Endothelial cell of umbilical vein (primary cell): Measurements from ENCODE around the gene UNCX. TPM values are rescaled to one million over a fixed set of nuclear protein-coding genes. Genes with fewer than 3 reads are reported as not detected.

Experiments
- BruUV-seq: library from RNA; stranded (reverse); fragments of 400-500 nt; replicated peaks from 2 replicates; lab custom pipeline; 2021; lab: Mats Ljungman, UMichigan
- CTCF ChIA-PET: fragments of 300-600, 350-600 bp; sonication (Branson Sonifier 250); formaldehyde crosslinking; loops from one replicate; lab custom pipeline; 2021; ENCODE audit warnings: antibody characterized with exemption, inconsistent platforms; lab: Charles Lee
- POLR2A ChIA-PET: fragments of 300-600, 350-600 bp; sonication (Branson Sonifier 250); formaldehyde crosslinking; loops from one replicate; lab custom pipeline; 2021; ENCODE audit warnings: antibody characterized with exemption, inconsistent platforms; lab: Charles Lee
- DNase-seq: peaks from one replicate; pipeline ENCODE4 v3.0.0-alpha.2; 2011; ENCODE audit warnings: low read depth, low spot score
- FAIRE-seq: peaks from 2 replicates; lab custom pipeline; 2011; peaks lifted over from hg19 to GRCh38; lab: Jason Lieb, UNC
- H2AFZ ChIP-seq: 2 replicates; pipeline ENCODE4 v1.6.0; 2012; ENCODE audit warnings: low read depth, low read length, control low read depth, inconsistent platforms
- H3K27ac ChIP-seq: 2 replicates; pipeline ENCODE4 v1.5.1; 2011; ENCODE audit warnings: low read depth, mild to moderate bottlenecking, control low read depth, low read length, moderate library complexity; ENCODE audit not compliant: insufficient read depth
- H3K27me3 ChIP-seq, 2 experiments: 2 replicates each; pipeline versions ENCODE4 v1.6.0 to v1.6.1; 2011; ENCODE audit warnings: low read length in 2 of 2, mixed read lengths in 1 of 2; ENCODE audit not compliant: control insufficient read depth in 2 of 2, insufficient read depth in 2 of 2
- H3K36me3 ChIP-seq, 2 experiments: 2 replicates in 1 of 2; 3 replicates in 1 of 2; pipeline ENCODE4 v1.5.1; 2011; ENCODE audit warnings: low read length in 2 of 2, mild to moderate bottlenecking in 1 of 2, moderate library complexity in 1 of 2; ENCODE audit not compliant: control insufficient read depth in 2 of 2, insufficient read depth in 2 of 2; ENCODE audit errors: extremely low read depth in 1 of 2
- H3K4me1 ChIP-seq: 3 replicates; pipeline ENCODE4 v1.5.1; 2011; ENCODE audit warnings: mild to moderate bottlenecking, low read length; ENCODE audit not compliant: control insufficient read depth, insufficient read depth; ENCODE audit errors: extremely low read depth
- H3K4me2 ChIP-seq: 2 replicates; pipeline ENCODE4 v1.6.1; 2011; ENCODE audit warnings: low read length, control low read depth, mixed read lengths; ENCODE audit not compliant: insufficient read depth
- H3K4me3 ChIP-seq, 3 experiments: fragments of 200-600 bp in 1 of 3; sonication (generic), shearing (Covaris generic) in 1 of 3; replicated peaks in 1 of 3; 2 replicates each; pipeline ENCODE4 v1.5.1; 2011 to 2016; ENCODE audit warnings: control low read depth in 3 of 3, low read length in 3 of 3, mild to moderate bottlenecking in 2 of 3, inconsistent platforms in 1 of 3, low read depth in 1 of 3, moderate library complexity in 1 of 3; ENCODE audit not compliant: insufficient read depth in 1 of 3
- H3K79me2 ChIP-seq: 2 replicates; pipeline ENCODE4 v1.6.0; 2012; ENCODE audit warnings: low read length, inconsistent platforms; ENCODE audit not compliant: control insufficient read depth, insufficient read depth
- H3K9ac ChIP-seq: replicated peaks from 2 replicates; pipeline ENCODE3; 2011; ENCODE audit warnings: low read length, control low read depth; ENCODE audit not compliant: insufficient read depth; ENCODE audit errors: extremely low read depth
- H3K9me1 ChIP-seq: replicated peaks from 3 replicates; pipeline ENCODE4 v1.6.0; 2011; ENCODE audit warnings: mild to moderate bottlenecking, low read length; ENCODE audit not compliant: control insufficient read depth, insufficient read depth; ENCODE audit errors: extremely low read depth
- H3K9me3 ChIP-seq: replicated peaks from 2 replicates; pipeline ENCODE4 v1.5.1; 2012; ENCODE audit warnings: low read length, inconsistent platforms; ENCODE audit not compliant: control insufficient read depth, insufficient read depth
- H4K20me1 ChIP-seq: replicated peaks from 2 replicates; pipeline ENCODE3; 2011; ENCODE audit warnings: mild to moderate bottlenecking, low read length; ENCODE audit not compliant: control insufficient read depth, insufficient read depth; ENCODE audit errors: extremely low read depth
- EZH2 ChIP-seq: IDR thresholded peaks from 2 replicates; pipeline ENCODE4 v1.6.1; 2012; ENCODE audit warnings: borderline replicate concordance, low read depth, mild to moderate bottlenecking, moderate library complexity, low read length, inconsistent platforms; ENCODE audit not compliant: severe bottlenecking
- FOS ChIP-seq: IDR thresholded peaks from 2 replicates; pipeline ENCODE4 v1.6.1; 2011; ENCODE audit warnings: mild to moderate bottlenecking, low read length, moderate library complexity, borderline replicate concordance; ENCODE audit not compliant: insufficient read depth
- GATA2 ChIP-seq: IDR thresholded peaks from 2 replicates; pipeline ENCODE4 v1.7.0; 2011; ENCODE audit warnings: low read depth, mild to moderate bottlenecking, moderate library complexity, mixed read lengths, low read length; ENCODE audit not compliant: insufficient read length, insufficient read depth
- JUN ChIP-seq: IDR thresholded peaks from 2 replicates; pipeline ENCODE4 v1.6.1; 2011; ENCODE audit warnings: borderline replicate concordance, low read depth; ENCODE audit not compliant: insufficient read length, insufficient read depth
- MYC ChIP-seq: IDR thresholded peaks from one replicate; pipeline ENCODE4 v1.6.1; 2011; ENCODE audit warnings: mild to moderate bottlenecking, low read depth, low read length
- POLR2A ChIP-seq: IDR thresholded peaks from 2 replicates; pipeline ENCODE4 v1.6.1; 2012; ENCODE audit warnings: low read depth, mild to moderate bottlenecking, control low read depth, low read length
- POLR2AphosphoS5 ChIP-seq: IDR thresholded peaks from 2 replicates; pipeline ENCODE4 v1.6.1; 2012; ENCODE audit warnings: low read depth, mild to moderate bottlenecking, control low read depth, low read length, moderate library complexity; ENCODE audit not compliant: insufficient read depth
- dilution Hi-C: fragments of 300-500 bp; cut with MboI; formaldehyde crosslinking; loops from one replicate; pipeline ENCODE4 v1.15.0; 2019; ENCODE audit warnings: low sequenced_read_pairs; ENCODE audit not compliant: extremely low pct_ligation_motif_present
- intact Hi-C: fragments of 100-400 bp; cut with micrococcal nuclease; formaldehyde crosslinking; loops from one replicate; pipeline ENCODE4 v1.10.0; 2022
- polyA plus RNA-seq, 4 experiments: library from polyadenylated mRNA; depleted of rRNA in 3 of 4; stranded (reverse) in 3 of 4; unstranded in 1 of 4; fragments of >200 nt; gene quantifications; 2 replicates each; pipeline versions ENCODE4 v1.2.1 to v1.2.3, GENCODE V29; 2011 to 2012; ENCODE audit warnings: missing spikeins in 1 of 4
- total RNA-seq: library from RNA; stranded (reverse); gene quantifications from 2 replicates; pipeline ENCODE4 v1.2.3, GENCODE V29; 2021
- TF ChIP-seq, protein P1 (sequence below): IDR thresholded peaks from 2 replicates; pipeline ENCODE4 v1.6.1; 2011; ENCODE audit not compliant: insufficient read depth, insufficient read length
- TF ChIP-seq, protein P2 (sequence below), 2 donors: IDR thresholded peaks; 1 replicate in 1 of 2; 2 replicates in 1 of 2; pipeline ENCODE4 v1.5.1; 2011; ENCODE audit warnings: low read length in 2 of 2, mild to moderate bottlenecking in 2 of 2, moderate library complexity in 2 of 2, control low read depth in 1 of 2, inconsistent platforms in 1 of 2, low read depth in 1 of 2; ENCODE audit not compliant: insufficient read depth in 1 of 2; ENCODE audit errors: extremely low read depth in 1 of 2

UNCX gene
- total and polyA plus RNA-seq, 2 donors (not counting 3 experiments of a cell fraction or from before 2014, with no cell fraction given): not detected

DNA sequence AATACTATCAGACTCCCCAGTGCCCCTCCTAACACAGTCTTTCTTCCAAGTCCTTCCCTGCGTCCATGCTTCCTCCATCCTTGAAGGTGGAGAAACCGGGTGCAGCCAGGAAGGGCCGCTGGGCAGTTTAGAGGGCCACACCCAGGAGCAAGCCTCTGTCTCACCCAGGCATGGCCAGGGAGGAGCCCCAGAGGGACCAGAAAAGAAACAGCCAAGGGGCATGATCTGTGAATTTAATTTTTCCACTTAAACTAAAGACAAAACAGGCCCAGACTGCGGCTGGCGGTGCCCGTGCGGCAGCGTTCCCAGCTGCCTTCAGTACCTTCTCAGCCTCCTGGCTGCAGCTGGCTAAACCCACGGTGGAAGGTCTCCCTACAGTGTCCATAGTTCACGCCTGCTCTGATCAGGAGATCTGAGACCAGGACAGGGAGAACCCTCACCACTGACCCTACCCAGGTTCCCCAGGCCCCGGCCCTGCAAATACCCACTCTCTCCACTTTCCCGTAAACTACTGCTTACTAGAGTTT, 12.9 kb downstream of the UNCX start:
- no TSS peak for BruUV-seq
- Histone ChIP-seq H3K27ac (no peak overlapping the region), H3K9me1 (no peaks in the 10 kb centered on the region), H3K4me3 (no peak overlapping the region), H3K36me3 (no peaks in the 10 kb centered on the region), H3K9ac (no peak overlapping the region), H3K4me2 (no peak overlapping the region), H3K79me2 (no peaks in the 10 kb centered on the region), H4K20me1 (peaks cover 3% of the 10 kb centered on the region), H2AFZ (no peak overlapping the region), H3K27me3 (peaks cover 75 to 92% of the 10 kb centered on the region in 2 experiments), H3K4me1 (no peaks in the 10 kb centered on the region), H3K9me3 (no peaks in the 10 kb centered on the region)
- dilution Hi-C loops (no loop called here), intact Hi-C loops (no loop called here)
- ChIA-PET CTCF (interaction anchor here (1.3 kb wide), 2 partner anchors 9 to 158 kb away, joined by 3 read pairs; no protein-coding TSS in a partner anchor), POLR2A (no interaction called here)
- FAIRE-seq: no peak
- no peak for DNase-seq
- TF ChIP-seq, protein P1, sequence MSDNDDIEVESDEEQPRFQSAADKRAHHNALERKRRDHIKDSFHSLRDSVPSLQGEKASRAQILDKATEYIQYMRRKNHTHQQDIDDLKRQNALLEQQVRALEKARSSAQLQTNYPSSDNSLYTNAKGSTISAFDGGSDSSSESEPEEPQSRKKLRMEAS: no peak
- TF ChIP-seq POLR2A: no peak
- no peak for TF ChIP-seq GATA2
- no peak for TF ChIP-seq MYC
- no peak for TF ChIP-seq POLR2AphosphoS5
- TF ChIP-seq, protein P2, sequence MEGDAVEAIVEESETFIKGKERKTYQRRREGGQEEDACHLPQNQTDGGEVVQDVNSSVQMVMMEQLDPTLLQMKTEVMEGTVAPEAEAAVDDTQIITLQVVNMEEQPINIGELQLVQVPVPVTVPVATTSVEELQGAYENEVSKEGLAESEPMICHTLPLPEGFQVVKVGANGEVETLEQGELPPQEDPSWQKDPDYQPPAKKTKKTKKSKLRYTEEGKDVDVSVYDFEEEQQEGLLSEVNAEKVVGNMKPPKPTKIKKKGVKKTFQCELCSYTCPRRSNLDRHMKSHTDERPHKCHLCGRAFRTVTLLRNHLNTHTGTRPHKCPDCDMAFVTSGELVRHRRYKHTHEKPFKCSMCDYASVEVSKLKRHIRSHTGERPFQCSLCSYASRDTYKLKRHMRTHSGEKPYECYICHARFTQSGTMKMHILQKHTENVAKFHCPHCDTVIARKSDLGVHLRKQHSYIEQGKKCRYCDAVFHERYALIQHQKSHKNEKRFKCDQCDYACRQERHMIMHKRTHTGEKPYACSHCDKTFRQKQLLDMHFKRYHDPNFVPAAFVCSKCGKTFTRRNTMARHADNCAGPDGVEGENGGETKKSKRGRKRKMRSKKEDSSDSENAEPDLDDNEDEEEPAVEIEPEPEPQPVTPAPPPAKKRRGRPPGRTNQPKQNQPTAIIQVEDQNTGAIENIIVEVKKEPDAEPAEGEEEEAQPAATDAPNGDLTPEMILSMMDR (IDR thresholded peaks at IDR 0.05; ENCODE audit: extremely low read depth in 1 of 2, insufficient read depth in 1 of 2, low read depth in 1 of 2, low read length in 2 of 2): no peak
- TF ChIP-seq JUN: no peak
- TF ChIP-seq EZH2: no peak
- no peak for TF ChIP-seq FOS
